ENCODE results near the gene SLC25A25. TPM values are rescaled to one million over a fixed set of nuclear protein-coding genes. Genes with fewer than 3 reads are reported as not detected.
"Not testable (repeated sequence)": the region's sequence is repeated elsewhere in the genome, so short reads cannot be mapped to it uniquely, and the experiment has no call there.

Gene SLC25A25
- total RNA-seq, 1 experiment from 2014 or later, result 18.5 TPM

- no TSS peak for BruUV-seq (replicated peaks)
- H3K9me3 ChIP-seq, result no peaks in the 10 kb centered on the region
- H3K4me3 ChIP-seq (ENCODE audit: low read depth, low read length), result no peak overlapping the region
- Mint-ChIP-seq H3K9me3 (ENCODE audit: unreplicated experiment) (no peaks in the 10 kb centered on the region), H3K4me1 (ENCODE audit: low read depth, unreplicated experiment) (no peaks in the 10 kb centered on the region), H3K27me3 (ENCODE audit: insufficient read depth, unreplicated experiment) (no peaks in the 10 kb centered on the region), H3K4me3 (ENCODE audit: unreplicated experiment) (no peak overlapping the region), H3K27ac (ENCODE audit: unreplicated experiment) (no peak overlapping the region), H3K36me3 (ENCODE audit: insufficient read depth, unreplicated experiment) (no peaks in the 10 kb centered on the region)
- DNase-seq, result no peak
- H3K27me3 ChIP-seq (replicated peaks; ENCODE audit: control insufficient read depth, insufficient read depth, low read length), result no peaks in the 10 kb centered on the region
- H3K36me3 ChIP-seq (ENCODE audit: control insufficient read depth, insufficient read depth, low read length), result no peaks in the 10 kb centered on the region
- CTCF ChIA-PET, result interaction anchor here (0.6 to 2.6 kb wide), 2 partner anchors 78 to 453 kb away, joined by 4 to 8 read pairs; no protein-coding TSS in a partner anchor
- intact Hi-C loops (cut with micrococcal nuclease; ENCODE audit: unreplicated experiment), result no loop called here
- POLR2A ChIA-PET, result no interaction called here
- TF ChIP-seq CTCF (IDR thresholded peaks at IDR 0.05; ENCODE audit: insufficient read depth in 1 of 2, low read depth in 1 of 2, low read length in 1 of 2, severe bottlenecking in 1 of 2, unreplicated experiment in 1 of 2), result no peak
- no peaks in the 10 kb centered on the region for H3K4me1 ChIP-seq
These were observed 34.4 kb upstream of the SLC25A25 start for GRCh38 chr9:128033609-128034008.

- Histone ChIP-seq H3K9me3 (no peaks in the 10 kb centered on the region), H3K4me1 (no peaks in the 10 kb centered on the region), H3K36me3 (ENCODE audit: control insufficient read depth, insufficient read depth, low read length) (no peaks in the 10 kb centered on the region), H3K4me3 (ENCODE audit: low read depth, low read length) (no peak overlapping the region), H3K27me3 (replicated peaks; ENCODE audit: control insufficient read depth, insufficient read depth, low read length) (no peaks in the 10 kb centered on the region)
- BruUV-seq (replicated peaks), result no TSS peak
- DNase-seq, result peak; percentile 76 to 80
- CTCF ChIA-PET, result interaction anchor here (0.5 to 2.6 kb wide), 8 partner anchors 55 to 1848 kb away, joined by 3 to 16 read pairs (median 3); partner anchors contain the start of gene EEIG1
- peak; percentile 64 to 85 for TF ChIP-seq CTCF (IDR thresholded peaks at IDR 0.05; ENCODE audit: insufficient read depth in 1 of 2, low read depth in 1 of 2, low read length in 1 of 2, severe bottlenecking in 1 of 2, unreplicated experiment in 1 of 2)
- intact Hi-C loops (cut with micrococcal nuclease; ENCODE audit: unreplicated experiment), result loop anchor here (1.0 kb wide), 2 partner anchors 80 to 92 kb away; no protein-coding TSS in a partner anchor
- H3K4me1 Mint-ChIP-seq (ENCODE audit: low read depth, unreplicated experiment), result no peaks in the 10 kb centered on the region
- H3K27me3 Mint-ChIP-seq (ENCODE audit: insufficient read depth, unreplicated experiment), result no peaks in the 10 kb centered on the region
- no peaks in the 10 kb centered on the region for H3K9me3 Mint-ChIP-seq (ENCODE audit: unreplicated experiment)
- no peak overlapping the region for H3K27ac Mint-ChIP-seq (ENCODE audit: unreplicated experiment)
- POLR2A ChIA-PET, result no interaction called here
- no peaks in the 10 kb centered on the region for H3K36me3 Mint-ChIP-seq (ENCODE audit: insufficient read depth, unreplicated experiment)
- H3K4me3 Mint-ChIP-seq (ENCODE audit: unreplicated experiment), result no peak overlapping the region
These were observed 33.0 kb upstream of the SLC25A25 start for GRCh38 chr9:128034821-128035652.

- H3K9me3 ChIP-seq; intact Hi-C loops (cut with micrococcal nuclease; ENCODE audit: unreplicated experiment); DNase-seq; H3K36me3 Mint-ChIP-seq (ENCODE audit: insufficient read depth, unreplicated experiment); POLR2A ChIA-PET; H3K4me1 Mint-ChIP-seq (ENCODE audit: low read depth, unreplicated experiment); H3K4me3 Mint-ChIP-seq (ENCODE audit: unreplicated experiment); BruUV-seq (replicated peaks); H3K27me3 ChIP-seq (replicated peaks; ENCODE audit: control insufficient read depth, insufficient read depth, low read length); H3K9me3 Mint-ChIP-seq (ENCODE audit: unreplicated experiment); H3K4me3 ChIP-seq (ENCODE audit: low read depth, low read length); H3K36me3 ChIP-seq (ENCODE audit: control insufficient read depth, insufficient read depth, low read length); H3K27me3 Mint-ChIP-seq (ENCODE audit: insufficient read depth, unreplicated experiment); H3K27ac Mint-ChIP-seq (ENCODE audit: unreplicated experiment); H3K4me1 ChIP-seq: not testable (repeated sequence)
- CTCF ChIA-PET, result interaction anchor here (2.5 kb wide), 1 partner anchor 93 kb away, joined by 16 read pairs; no protein-coding TSS in a partner anchor
These were observed 31.5 kb upstream of the SLC25A25 start for GRCh38 chr9:128036522-128036921.

GRCh38 chr9:128040783-128041182 lies 27.2 kb upstream of the SLC25A25 start:
- DNase-seq; CTCF ChIA-PET; POLR2A ChIA-PET; H3K27me3 ChIP-seq (replicated peaks; ENCODE audit: control insufficient read depth, insufficient read depth, low read length); H3K4me3 Mint-ChIP-seq (ENCODE audit: unreplicated experiment); H3K36me3 Mint-ChIP-seq (ENCODE audit: insufficient read depth, unreplicated experiment); H3K9me3 Mint-ChIP-seq (ENCODE audit: unreplicated experiment); intact Hi-C loops (cut with micrococcal nuclease; ENCODE audit: unreplicated experiment); H3K9me3 ChIP-seq; H3K27me3 Mint-ChIP-seq (ENCODE audit: insufficient read depth, unreplicated experiment); H3K4me1 ChIP-seq; H3K27ac Mint-ChIP-seq (ENCODE audit: unreplicated experiment); BruUV-seq (replicated peaks); H3K4me3 ChIP-seq (ENCODE audit: low read depth, low read length); H3K36me3 ChIP-seq (ENCODE audit: control insufficient read depth, insufficient read depth, low read length): not testable (repeated sequence)
- peaks cover 12% of the 10 kb centered on the region for H3K4me1 Mint-ChIP-seq (ENCODE audit: low read depth, unreplicated experiment)

All from Caco-2 (cell line).